K562 (cell line): Measurements from ENCODE around the gene TTC23L. TPM values are rescaled to one million over a fixed set of nuclear protein-coding genes. Genes with fewer than 3 reads are reported as not detected.

Experiments
- ATAC-seq: fragments of 200-7000 bp; cut with Tn5 transposase; 3 replicates; pipeline ENCODE4 v1.9.1; 2020; ENCODE audit warnings: moderate library complexity
- BruUV-seq: library from RNA; stranded (reverse); fragments of 400-500 nt; replicated peaks from 2 replicates; lab custom pipeline; 2021; lab: Mats Ljungman, UMichigan
- CTCF ChIA-PET: fragments of 300-600 bp; formaldehyde crosslinking; extraction: SDS; loops from one replicate; lab custom pipeline; 2021; ENCODE audit warnings: low intra/inter-chr PET ratio; lab: Yijun Ruan, JAX
- POLR2A ChIA-PET: fragments of 300-600, 350-650 bp; sonication (Branson Sonifier 250); formaldehyde crosslinking; extraction: SDS; loops from one replicate; lab custom pipeline; 2021; ENCODE audit warnings: antibody characterized with exemption, inconsistent platforms; lab: Yijun Ruan, JAX
- DNase-seq, 4 experiments: peaks; one replicate each; pipeline versions ENCODE4 v3.0.0 to v3.0.0-alpha.2; 2011 to 2018; ENCODE audit warnings: low spot score in 3 of 4, mixed read lengths in 3 of 4; ENCODE audit errors: extremely low read depth in 1 of 4
- FAIRE-seq: peaks from 2 replicates; lab custom pipeline; 2011; peaks lifted over from hg19 to GRCh38; lab: Jason Lieb, UNC
- H2AFZ ChIP-seq: 2 replicates; pipeline ENCODE4 v1.6.0; 2011; ENCODE audit warnings: low read depth, low read length, control low read depth, inconsistent platforms
- H3K27ac ChIP-seq: fragments of 200-600 bp; 3 replicates; pipeline ENCODE4 v1.8.0; 2011; ENCODE audit warnings: low read depth, mild to moderate bottlenecking, control low read depth, inconsistent platforms, low read length, moderate library complexity, mixed read lengths; ENCODE audit errors: extremely low read depth
- H3K27me3 ChIP-seq, 2 experiments: fragments of 300-600 bp in 1 of 2; 2 replicates in 1 of 2; 3 replicates in 1 of 2; pipeline versions ENCODE4 v1.6.0 to v1.8.0; 2011; ENCODE audit warnings: inconsistent platforms in 2 of 2, low read length in 2 of 2, mild to moderate bottlenecking in 1 of 2, mixed read lengths in 1 of 2, moderate library complexity in 1 of 2; ENCODE audit not compliant: control insufficient read depth in 2 of 2, insufficient read depth in 2 of 2
- H3K36me3 ChIP-seq: fragments of 300-600 bp; 3 replicates; pipeline ENCODE4 v1.8.0; 2011; ENCODE audit warnings: mild to moderate bottlenecking, low read length, inconsistent platforms; ENCODE audit not compliant: control insufficient read depth, insufficient read depth
- H3K4me1 ChIP-seq, 2 experiments: fragments of 200-600 bp in 1 of 2; replicated peaks in 1 of 2; 2 replicates in 1 of 2; 3 replicates in 1 of 2; pipeline versions ENCODE4 v1.5.1 to v1.8.0; 2011; ENCODE audit warnings: inconsistent platforms in 2 of 2, low read length in 2 of 2, mild to moderate bottlenecking in 1 of 2, mixed read lengths in 1 of 2, moderate library complexity in 1 of 2; ENCODE audit not compliant: control insufficient read depth in 2 of 2, insufficient read depth in 2 of 2
- H3K4me2 ChIP-seq: 2 replicates; pipeline ENCODE4 v1.6.1; 2011; ENCODE audit warnings: low read length, control low read depth, inconsistent platforms, mixed read lengths; ENCODE audit not compliant: insufficient read depth
- H3K4me3 ChIP-seq: fragments of 200-600 bp; sonication (generic), shearing (Covaris generic); 2 replicates; pipeline ENCODE4 v1.5.1; 2016; ENCODE audit warnings: control low read depth, inconsistent platforms
- H3K79me2 ChIP-seq: fragments of 200-600 bp; 3 replicates; pipeline ENCODE4 v1.8.0; 2011; ENCODE audit warnings: low read length, inconsistent platforms; ENCODE audit not compliant: control insufficient read depth, insufficient read depth
- H3K9ac ChIP-seq, 2 experiments: 2 replicates each; pipeline versions ENCODE4 v1.6.0 to v1.6.1; 2011; ENCODE audit warnings: low read depth in 2 of 2, low read length in 2 of 2, control low read depth in 1 of 2, inconsistent platforms in 1 of 2, mild to moderate bottlenecking in 1 of 2, mixed read lengths in 1 of 2; ENCODE audit not compliant: insufficient read depth in 1 of 2
- H3K9me1 ChIP-seq: one replicate; pipeline ENCODE4 v1.6.0; 2011; ENCODE audit warnings: inconsistent platforms, mild to moderate bottlenecking, low read length, moderate library complexity; ENCODE audit not compliant: control insufficient read depth, insufficient read depth
- H3K9me3 ChIP-seq: replicated peaks from 2 replicates; pipeline ENCODE4 v1.5.1; 2011; ENCODE audit warnings: low read depth, low read length, inconsistent platforms; ENCODE audit not compliant: control insufficient read depth, insufficient read depth
- H4K20me1 ChIP-seq: replicated peaks from 2 replicates; pipeline ENCODE4 v1.6.1; 2011; ENCODE audit warnings: low read length, inconsistent platforms, mixed read lengths; ENCODE audit not compliant: control insufficient read depth, insufficient read depth
- CREBBP ChIP-seq: IDR thresholded peaks from one replicate; pipeline ENCODE4 v1.6.1; 2012; ENCODE audit warnings: low read depth, mild to moderate bottlenecking, control low read depth, inconsistent platforms, low read length
- GATAD2A ChIP-seq: fragments of 450-650 bp; IDR thresholded peaks from 2 replicates; pipeline ENCODE4 v1.6.1; 2017
- NR3C1 ChIP-seq: sonication (generic); formaldehyde crosslinking; IDR thresholded peaks from 2 replicates; pipeline ENCODE4 v1.8.1; 2022; ENCODE audit warnings: missing genetic modification reagents
- TRIM25 ChIP-seq: fragments of 450-650 bp; IDR thresholded peaks from 2 replicates; pipeline ENCODE4 v1.7.0; 2016; ENCODE audit warnings: borderline replicate concordance
- ZNF449 ChIP-seq: fragments of 250-450 bp; sonication (Bioruptor Pico); IDR thresholded peaks from 2 replicates; pipeline ENCODE4 v1.8.0; 2022; ENCODE audit warnings: moderate library complexity, mild to moderate bottlenecking, inconsistent platforms
- in situ Hi-C: fragments of 300-500 bp; cut with MboI; formaldehyde crosslinking; loops from 4 replicates; pipeline ENCODE4 v1.15.0; 2018; ENCODE audit warnings: inconsistent platforms, mixed read lengths
- intact Hi-C: fragments of 100-400 bp; cut with micrococcal nuclease; formaldehyde crosslinking; loops from 2 replicates; pipeline ENCODE4 v1.14.2; 2022
- polyA plus RNA-seq, 8 experiments: library from polyadenylated mRNA; depleted of rRNA in 4 of 8; stranded (reverse) in 5 of 8; unstranded in 3 of 8; fragments of >200 nt; fragmentation: Nextera tagmentation in 2 of 8; fragmentation: Illumina TruSeq in 1 of 8; extraction: Ambion mirVana in 2 of 8; extraction: Trizol in 1 of 8; gene quantifications; 2 replicates each; pipeline versions ENCODE4 v1.2.1 to v1.2.3, GENCODE V29; 2011 to 2014; ENCODE audit warnings: inconsistent platforms in 1 of 8, missing spikeins in 1 of 8
- total RNA-seq, 7 experiments: library from RNA; depleted of rRNA in 6 of 7; stranded (reverse); fragments of >200 nt in 6 of 7; fragmentation: Illumina TruSeq in 2 of 7; extraction: Trizol in 2 of 7; gene quantifications; 2 replicates each; pipeline versions ENCODE4 v1.2.1 to v1.2.3, GENCODE V29; 2011 to 2021; ENCODE audit warnings: low replicate concordance in 1 of 7
- TF ChIP-seq, protein P1 (sequence below): sonication (generic); formaldehyde crosslinking; IDR thresholded peaks from 2 replicates; pipeline ENCODE4 v1.8.1; 2023; ENCODE audit warnings: mild to moderate bottlenecking, missing genetic modification reagents
- TF ChIP-seq, protein P2 (sequence below): fragments of 200-800 bp; sonication (Bioruptor generic); IDR thresholded peaks from 2 replicates; pipeline ENCODE4 v1.6.1; 2017; ENCODE audit warnings: missing genetic modification characterization, missing compliant biosample characterization

TTC23L gene
- total and polyA plus RNA-seq, 9 of the 15 experiments (the other 6 are each of a cell fraction or from before 2014, with no cell fraction given) = 0.03 to 0.32 (median 0.14) TPM; not detected in 2

GRCh38 chr5:34897646-34898045 is 58.7 kb downstream of the TTC23L start:
- intact Hi-C loops (loop anchor here (1.0 to 5.0 kb wide), 9 partner anchors 65 to 423 kb away; no protein-coding TSS in a partner anchor), in situ Hi-C loops (loop anchor here (10.0 kb wide), 1 partner anchor 413 kb away; no protein-coding TSS in a partner anchor)
- no peak for TF ChIP-seq NR3C1
- no peak for TF ChIP-seq CREBBP
- TF ChIP-seq GATAD2A = no peak
- no peak for TF ChIP-seq TRIM25
- TF ChIP-seq ZNF449 (CRISPR knock-in tag) = no peak
- TF ChIP-seq, protein P1, sequence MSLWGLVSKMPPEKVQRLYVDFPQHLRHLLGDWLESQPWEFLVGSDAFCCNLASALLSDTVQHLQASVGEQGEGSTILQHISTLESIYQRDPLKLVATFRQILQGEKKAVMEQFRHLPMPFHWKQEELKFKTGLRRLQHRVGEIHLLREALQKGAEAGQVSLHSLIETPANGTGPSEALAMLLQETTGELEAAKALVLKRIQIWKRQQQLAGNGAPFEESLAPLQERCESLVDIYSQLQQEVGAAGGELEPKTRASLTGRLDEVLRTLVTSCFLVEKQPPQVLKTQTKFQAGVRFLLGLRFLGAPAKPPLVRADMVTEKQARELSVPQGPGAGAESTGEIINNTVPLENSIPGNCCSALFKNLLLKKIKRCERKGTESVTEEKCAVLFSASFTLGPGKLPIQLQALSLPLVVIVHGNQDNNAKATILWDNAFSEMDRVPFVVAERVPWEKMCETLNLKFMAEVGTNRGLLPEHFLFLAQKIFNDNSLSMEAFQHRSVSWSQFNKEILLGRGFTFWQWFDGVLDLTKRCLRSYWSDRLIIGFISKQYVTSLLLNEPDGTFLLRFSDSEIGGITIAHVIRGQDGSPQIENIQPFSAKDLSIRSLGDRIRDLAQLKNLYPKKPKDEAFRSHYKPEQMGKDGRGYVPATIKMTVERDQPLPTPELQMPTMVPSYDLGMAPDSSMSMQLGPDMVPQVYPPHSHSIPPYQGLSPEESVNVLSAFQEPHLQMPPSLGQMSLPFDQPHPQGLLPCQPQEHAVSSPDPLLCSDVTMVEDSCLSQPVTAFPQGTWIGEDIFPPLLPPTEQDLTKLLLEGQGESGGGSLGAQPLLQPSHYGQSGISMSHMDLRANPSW (CRISPR knock-in tag) = no peak
- TF ChIP-seq, protein P2, sequence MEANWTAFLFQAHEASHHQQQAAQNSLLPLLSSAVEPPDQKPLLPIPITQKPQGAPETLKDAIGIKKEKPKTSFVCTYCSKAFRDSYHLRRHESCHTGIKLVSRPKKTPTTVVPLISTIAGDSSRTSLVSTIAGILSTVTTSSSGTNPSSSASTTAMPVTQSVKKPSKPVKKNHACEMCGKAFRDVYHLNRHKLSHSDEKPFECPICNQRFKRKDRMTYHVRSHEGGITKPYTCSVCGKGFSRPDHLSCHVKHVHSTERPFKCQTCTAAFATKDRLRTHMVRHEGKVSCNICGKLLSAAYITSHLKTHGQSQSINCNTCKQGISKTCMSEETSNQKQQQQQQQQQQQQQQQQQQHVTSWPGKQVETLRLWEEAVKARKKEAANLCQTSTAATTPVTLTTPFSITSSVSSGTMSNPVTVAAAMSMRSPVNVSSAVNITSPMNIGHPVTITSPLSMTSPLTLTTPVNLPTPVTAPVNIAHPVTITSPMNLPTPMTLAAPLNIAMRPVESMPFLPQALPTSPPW (CRISPR knock-in tag) = 0 out of 2 replicates have a peak, but pooled peaks have one; percentile 4
- no peak overlapping the region for H3K4me2 ChIP-seq
- H3K9me1 ChIP-seq = no peaks in the 10 kb centered on the region
- no peak for DNase-seq
- H2AFZ ChIP-seq = no peak overlapping the region
- H3K27me3 ChIP-seq = no peaks in the 10 kb centered on the region
- no peaks in the 10 kb centered on the region for H3K79me2 ChIP-seq
- H4K20me1 ChIP-seq = no peaks in the 10 kb centered on the region
- no peak overlapping the region for H3K9ac ChIP-seq
- FAIRE-seq = no peak
- peaks cover 6 to 16% of the 10 kb centered on the region in 2 experiments for H3K4me1 ChIP-seq
- H3K27ac ChIP-seq = no peak overlapping the region
- peaks cover 3% of the 10 kb centered on the region; the same call in 2 of the 3 replicates for H3K36me3 ChIP-seq
- no TSS peak for BruUV-seq
- POLR2A ChIA-PET = interaction anchor here (0.7 to 1.8 kb wide), 4 partner anchors 8 to 370 kb away, joined by 3 to 4 read pairs (median 3); no protein-coding TSS in a partner anchor
- no peak for ATAC-seq
- CTCF ChIA-PET = interaction anchor here (0.5 to 2.5 kb wide), 6 partner anchors 359 to 930 kb away, joined by 3 to 38 read pairs (median 10); no protein-coding TSS in a partner anchor
- H3K9me3 ChIP-seq = no peaks in the 10 kb centered on the region
- H3K4me3 ChIP-seq = no peak overlapping the region
